Activated CD4-positive, alpha-beta T cell treated with anti-CD3 and anti-CD28 coated beads, Interleukin-2, amount 50 U/mL, for 1 hour (primary cell): Measurements from ENCODE around the gene SUFU.
A peak's percentile ranks its signal among the peaks of the same experiment; 100 is the strongest.

Experiments used
- DNase-seq: peaks from one replicate; pipeline ENCODE4 v3.0.0-alpha.2; 2020

Gene SUFU

GRCh38 chr10:102621443-102622325 is 117.9 kb downstream of the SUFU start:
- no peak for DNase-seq

GRCh38 chr10:102624094-102624493 is 120.3 kb downstream of the SUFU start:
- DNase-seq: no peak

GRCh38 chr10:102624751-102625645 is 121.2 kb downstream of the SUFU start:
- no peak for DNase-seq

- DNase-seq: no peak
These were observed 122.4 kb downstream of the SUFU start for GRCh38 chr10:102626026-102626685.

GRCh38 chr10:102627291-102627735 is 123.5 kb downstream of the SUFU start:
- DNase-seq: no peak

- DNase-seq: no peak
These were observed 124.0 kb downstream of the SUFU start for GRCh38 chr10:102627736-102628293.

- DNase-seq: no peak
These were observed 124.7 kb downstream of the SUFU start for GRCh38 chr10:102628451-102628911.

- DNase-seq: no peak
These were observed 126.2 kb downstream of the SUFU start for GRCh38 chr10:102629661-102630614.

- no peak for DNase-seq
These were observed 126.9 kb downstream of the SUFU start for GRCh38 chr10:102630663-102631062.

GRCh38 chr10:102631525-102632393 is 128.0 kb downstream of the SUFU start:
- no peak for DNase-seq

GRCh38 chr10:102632394-102633111 is 128.8 kb downstream of the SUFU start:
- DNase-seq: no peak

GRCh38 chr10:102633287-102633686 is 129.5 kb downstream of the SUFU start:
- no peak for DNase-seq

GRCh38 chr10:102633848-102634247 is 130.1 kb downstream of the SUFU start:
- no peak for DNase-seq

- no peak for DNase-seq
These were observed 130.9 kb downstream of the SUFU start for GRCh38 chr10:102634686-102635085.

GRCh38 chr10:102635377-102635776 is 131.6 kb downstream of the SUFU start:
- no peak for DNase-seq

- no peak for DNase-seq
These were observed 135.8 kb downstream of the SUFU start for GRCh38 chr10:102639537-102639936.

- no peak for DNase-seq
These were observed 137.6 kb downstream of the SUFU start for GRCh38 chr10:102641402-102641801.

GRCh38 chr10:102641880-102642735 is 138.3 kb downstream of the SUFU start:
- DNase-seq: peak; percentile 98
